Naive B cell (primary cell): ENCODE data around the gene SMIM1. TPM values are rescaled to one million over a fixed set of nuclear protein-coding genes. Genes with fewer than 3 reads are reported as not detected.

Experiments
- ATAC-seq, 2 donors: fragments of 150-1000 bp; cut with Tn5 transposase; 2 replicates each; pipeline ENCODE4 v1.10.0; 2021; ENCODE audit warnings: low read depth in 2 of 2, mild to moderate bottlenecking in 2 of 2, moderate library complexity in 2 of 2
- DNase-seq: peaks from one replicate; pipeline ENCODE4 v3.0.0; 2022
- H3K27ac Mint-ChIP-seq, 6 donors: one replicate each; pipeline ENCODE4 v1.8.0; 2020 to 2022; ENCODE audit warnings: mild to moderate bottlenecking in 6 of 6, mixed read lengths in 6 of 6, moderate library complexity in 5 of 6, inconsistent platforms in 2 of 6
- H3K27me3 Mint-ChIP-seq, 3 donors: one replicate each; pipeline ENCODE4 v1.8.0; 2021 to 2022; ENCODE audit warnings: mixed read lengths in 3 of 3, mild to moderate bottlenecking in 1 of 3
- H3K36me3 Mint-ChIP-seq, 2 donors: one replicate each; pipeline ENCODE4 v1.8.0; 2020 to 2022; ENCODE audit warnings: mixed read lengths in 2 of 2, inconsistent platforms in 1 of 2, mild to moderate bottlenecking in 1 of 2
- H3K4me1 Mint-ChIP-seq, 3 donors: one replicate each; pipeline ENCODE4 v1.8.0; 2020 to 2022; ENCODE audit warnings: mixed read lengths in 3 of 3, inconsistent platforms in 1 of 3, mild to moderate bottlenecking in 1 of 3, moderate library complexity in 1 of 3
- H3K4me3 Mint-ChIP-seq, 8 donors: one replicate each; pipeline ENCODE4 v1.8.0; 2020 to 2022; ENCODE audit warnings: mild to moderate bottlenecking in 8 of 8, mixed read lengths in 8 of 8, moderate library complexity in 8 of 8, inconsistent platforms in 2 of 8
- H3K9me3 Mint-ChIP-seq, 7 donors: one replicate each; pipeline ENCODE4 v1.8.0; 2020 to 2022; ENCODE audit warnings: mixed read lengths in 7 of 7, mild to moderate bottlenecking in 5 of 7, inconsistent platforms in 2 of 7, moderate library complexity in 1 of 7
- polyA plus RNA-seq, 6 donors: library from polyadenylated mRNA; unstranded; fragments of 300-500 nt; fragmentation: Illumina TruSeq; gene quantifications; one replicate each; pipeline ENCODE4 v1.2.3, GENCODE V29; 2021; ENCODE audit warnings: low read depth in 6 of 6

SMIM1 gene
- polyA plus RNA-seq, 6 donors from 2014 or later = 0.82 to 2.2 (median 1.4) TPM; not detected in 1

- Mint-ChIP-seq H3K36me3 (peaks cover 6 to 44% of the 10 kb centered on the region in 2 donors), H3K27me3 (no peaks in the 10 kb centered on the region), H3K27ac (no peak overlapping the region), H3K4me1 (peaks cover 0 to 3% (median 0%) of the 10 kb centered on the region in 3 donors), H3K4me3 (no peak overlapping the region), H3K9me3 (no peaks in the 10 kb centered on the region)
- DNase-seq = no peak
- ATAC-seq = no peak
These were observed 52.1 kb downstream of the SMIM1 start for GRCh38 chr1:3824650-3825049.

DNA sequence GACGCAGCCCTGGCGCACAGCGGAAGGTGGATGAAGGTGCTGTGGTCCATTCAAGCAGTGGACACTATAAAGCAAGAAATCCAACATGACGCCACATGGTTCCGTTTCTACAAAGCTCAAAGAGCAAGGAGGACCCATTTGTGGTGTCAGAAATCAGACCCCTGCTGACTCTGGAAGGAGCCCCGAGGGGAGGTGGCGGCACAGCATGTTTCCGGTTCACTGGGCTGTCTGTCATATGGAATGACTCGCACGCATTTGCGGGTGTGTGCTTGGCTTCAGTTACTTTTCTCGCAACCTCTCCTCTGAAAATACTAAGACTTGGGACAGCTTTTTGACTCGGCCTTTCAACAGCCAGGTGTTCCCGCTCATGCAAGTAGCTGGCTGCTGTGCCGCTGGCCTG, 52.8 kb downstream of the SMIM1 start:
- Mint-ChIP-seq H3K9me3 (no peaks in the 10 kb centered on the region), H3K4me1 (no peaks in the 10 kb centered on the region), H3K27me3 (no peaks in the 10 kb centered on the region), H3K27ac (no peak overlapping the region), H3K36me3 (peaks cover 8 to 41% of the 10 kb centered on the region in 2 donors), H3K4me3 (no peak overlapping the region)
- ATAC-seq (no peak), DNase-seq (no peak)

Other genes starting within 250 kb of the SMIM1 start
- gene MEGF6, start 161.2 kb upstream of the SMIM1 start, polyA plus RNA-seq = 1 to 10 TPM in 5 of 6 donors, not detected in 1; 3.1 to 8.8 (median 4.3) TPM
- 10 to 100 TPM; 23.7 to 38.7 (median 35.7) TPM for gene TPRG1L, start 147.7 kb upstream of the SMIM1 start, polyA plus RNA-seq
- 10 to 100 TPM; 23.4 to 58.3 (median 27.7) TPM for gene WRAP73, start 122.6 kb upstream of the SMIM1 start, polyA plus RNA-seq
- not detected for gene TP73, start 120.2 kb upstream of the SMIM1 start, polyA plus RNA-seq
- not detected for gene CCDC27, start 20.3 kb upstream of the SMIM1 start, polyA plus RNA-seq
- 10 to 100 TPM; 13.6 to 30.8 (median 26.9) TPM for gene LRRC47, start 23.7 kb downstream of the SMIM1 start, polyA plus RNA-seq
- gene CEP104, start 84.5 kb downstream of the SMIM1 start, polyA plus RNA-seq = 10 to 100 TPM in 5 of 6 donors, 1 to 10 TPM in 1; 8.1 to 34.6 (median 17.5) TPM
- 10 to 100 TPM in 1 of 6 donors, 1 to 10 TPM in 5; 2.7 to 10.2 (median 7.3) TPM for gene DFFB, start 84.7 kb downstream of the SMIM1 start, polyA plus RNA-seq
- gene C1orf174, start 127.5 kb downstream of the SMIM1 start, polyA plus RNA-seq = 10 to 100 TPM; 13.6 to 27.9 (median 21.9) TPM